H1 (cell line): ENCODE results near the gene ACVR2A. TPM values are rescaled to one million over a fixed set of nuclear protein-coding genes. Genes with fewer than 3 reads are reported as not detected.

Source experiments
- CTCF ChIA-PET: fragments of 300-600 bp; sonication (Branson Sonifier 250); formaldehyde crosslinking; loops from one replicate; lab custom pipeline; 2021; ENCODE audit not compliant: partially characterized antibody; lab: Charles Lee
- POLR2A ChIA-PET: fragments of 300-600 bp; sonication (Branson Sonifier 250); formaldehyde crosslinking; loops from one replicate; lab custom pipeline; 2021; ENCODE audit warnings: inconsistent platforms; ENCODE audit not compliant: partially characterized antibody; lab: Charles Lee
- DNase-seq, 2 experiments: peaks; one replicate each; pipeline versions ENCODE4 v3.0.0 to v3.0.0-alpha.2; 2010 to 2022; ENCODE audit warnings: low spot score in 2 of 2, low read depth in 1 of 2, mixed read lengths in 1 of 2
- FAIRE-seq: peaks from 2 replicates; lab custom pipeline; 2011; peaks lifted over from hg19 to GRCh38; lab: Jason Lieb, UNC
- H2AFZ ChIP-seq: 2 replicates; pipeline ENCODE4 v1.8.1; 2012; ENCODE audit warnings: low read length, inconsistent platforms
- H2AK5ac ChIP-seq: 2 replicates; pipeline ENCODE4 v1.6.1; 2013; ENCODE audit warnings: low read depth, low read length
- H2BK120ac ChIP-seq: replicated peaks from 2 replicates; pipeline ENCODE3; 2013; ENCODE audit warnings: low read depth, low read length, inconsistent platforms
- H2BK12ac ChIP-seq: 2 replicates; pipeline ENCODE4 v1.6.1; 2013; ENCODE audit warnings: low read depth, low read length
- H2BK15ac ChIP-seq: 2 replicates; pipeline ENCODE4 v1.6.1; 2013; ENCODE audit warnings: low read length
- H2BK20ac ChIP-seq: 2 replicates; pipeline ENCODE4 v1.6.1; 2013; ENCODE audit warnings: low read length
- H2BK5ac ChIP-seq: 2 replicates; pipeline ENCODE4 v1.6.1; 2013; ENCODE audit warnings: low read depth, low read length
- H3K14ac ChIP-seq: 2 replicates; pipeline ENCODE4 v1.6.1; 2013; ENCODE audit warnings: inconsistent platforms; ENCODE audit not compliant: insufficient read length
- H3K18ac ChIP-seq: 2 replicates; pipeline ENCODE4 v1.6.1; 2013; ENCODE audit warnings: low read length; ENCODE audit errors: extremely low read depth
- H3K23ac ChIP-seq: 2 replicates; pipeline ENCODE4 v1.6.1; 2013; ENCODE audit warnings: inconsistent platforms; ENCODE audit not compliant: insufficient read length
- H3K23me2 ChIP-seq: 2 replicates; pipeline ENCODE4 v1.6.1; 2013; ENCODE audit warnings: low read depth, low read length
- H3K27ac ChIP-seq: 2 replicates; pipeline ENCODE4 v1.6.1; 2011; ENCODE audit warnings: low read depth, low read length, inconsistent platforms
- H3K27me3 ChIP-seq, 4 experiments: replicated peaks in 1 of 4; 1 replicate in 1 of 4; 2 replicates in 3 of 4; pipeline versions ENCODE4 v1.6.1 to v1.8.1; 2011 to 2013; ENCODE audit warnings: low read length in 3 of 4, mild to moderate bottlenecking in 3 of 4, inconsistent platforms in 2 of 4, mixed read lengths in 2 of 4, moderate library complexity in 1 of 4; ENCODE audit not compliant: control insufficient read depth in 3 of 4, insufficient read depth in 3 of 4; ENCODE audit errors: extremely low read depth in 1 of 4
- H3K36me3 ChIP-seq, 4 experiments: 2 replicates each; pipeline versions ENCODE4 v1.6.1 to v1.8.1; 2011 to 2013; ENCODE audit warnings: mild to moderate bottlenecking in 4 of 4, low read length in 3 of 4, moderate library complexity in 2 of 4, control low read depth in 1 of 4, inconsistent platforms in 1 of 4; ENCODE audit not compliant: insufficient read depth in 4 of 4, control insufficient read depth in 2 of 4
- H3K4ac ChIP-seq: replicated peaks from 2 replicates; pipeline ENCODE3; 2013; ENCODE audit warnings: low read length, low read depth, mixed read lengths, inconsistent platforms; ENCODE audit not compliant: insufficient read length
- H3K4me1 ChIP-seq, 4 experiments: replicated peaks in 1 of 4; 1 replicate in 1 of 4; 2 replicates in 3 of 4; pipeline versions ENCODE4 v1.6.1 to v1.8.1; 2011 to 2013; ENCODE audit warnings: low read length in 3 of 4, inconsistent platforms in 2 of 4, mixed read lengths in 1 of 4; ENCODE audit not compliant: insufficient read depth in 4 of 4, control insufficient read depth in 3 of 4
- H3K4me2 ChIP-seq, 2 experiments: 2 replicates each; pipeline versions ENCODE4 v1.6.1 to v1.8.1; 2011 to 2013; ENCODE audit warnings: low read depth in 2 of 2, low read length in 2 of 2, control low read depth in 1 of 2, inconsistent platforms in 1 of 2, mild to moderate bottlenecking in 1 of 2; ENCODE audit not compliant: insufficient read depth in 1 of 2
- H3K4me3 ChIP-seq, 4 experiments: fragments of 200-600, 300-600 bp in 1 of 4; sonication (generic), shearing (Covaris generic), sonication (Bioruptor Twin) in 1 of 4; 2 replicates each; pipeline versions ENCODE4 v1.5.1 to v1.8.1; 2011 to 2016; ENCODE audit warnings: low read length in 4 of 4, low read depth in 3 of 4, control low read depth in 2 of 4, inconsistent platforms in 2 of 4, mild to moderate bottlenecking in 2 of 4, mixed read lengths in 1 of 4, moderate library complexity in 1 of 4; ENCODE audit not compliant: insufficient read depth in 2 of 4; ENCODE audit errors: extremely low read depth in 1 of 4
- H3K56ac ChIP-seq: replicated peaks from 2 replicates; pipeline ENCODE3; 2013; ENCODE audit warnings: low read depth, mild to moderate bottlenecking, mixed read lengths, low read length, inconsistent platforms; ENCODE audit not compliant: insufficient read length
- H3K79me1 ChIP-seq: 2 replicates; pipeline ENCODE4 v1.6.1; 2013; ENCODE audit warnings: low read depth, low read length, control low read depth
- H3K79me2 ChIP-seq, 2 experiments: 2 replicates each; pipeline versions ENCODE4 v1.6.1 to v1.8.1; 2012 to 2013; ENCODE audit warnings: low read length in 2 of 2, mild to moderate bottlenecking in 2 of 2, inconsistent platforms in 1 of 2; ENCODE audit not compliant: insufficient read depth in 2 of 2, control insufficient read depth in 1 of 2
- H3K9ac ChIP-seq, 4 experiments: replicated peaks in 1 of 4; 1 replicate in 1 of 4; 2 replicates in 3 of 4; pipeline versions ENCODE4 v1.6.1 to v1.8.1; 2011 to 2013; ENCODE audit warnings: low read depth in 3 of 4, low read length in 3 of 4, control low read depth in 2 of 4, mild to moderate bottlenecking in 2 of 4, moderate library complexity in 2 of 4, inconsistent platforms in 1 of 4; ENCODE audit errors: extremely low read depth in 1 of 4
- H3K9me3 ChIP-seq, 2 experiments: 2 replicates each; pipeline versions ENCODE4 v1.6.1 to v1.8.1; 2012 to 2013; ENCODE audit warnings: mild to moderate bottlenecking in 2 of 2, moderate library complexity in 2 of 2, control low read depth in 1 of 2, inconsistent platforms in 1 of 2, low read depth in 1 of 2, low read length in 1 of 2, mixed read lengths in 1 of 2; ENCODE audit not compliant: insufficient read depth in 2 of 2
- H4K20me1 ChIP-seq, 2 experiments: replicated peaks in 1 of 2; 2 replicates each; pipeline versions ENCODE3 to v1.8.1; 2011 to 2013; ENCODE audit warnings: inconsistent platforms in 2 of 2, low read length in 2 of 2, mild to moderate bottlenecking in 1 of 2; ENCODE audit not compliant: insufficient read depth in 2 of 2, control insufficient read depth in 1 of 2
- H4K5ac ChIP-seq: 2 replicates; pipeline ENCODE4 v1.6.1; 2013; ENCODE audit warnings: low read length, low read depth, mixed read lengths, inconsistent platforms; ENCODE audit not compliant: insufficient read length
- H4K8ac ChIP-seq: 2 replicates; pipeline ENCODE4 v1.8.0; 2013; ENCODE audit warnings: mild to moderate bottlenecking, moderate library complexity, low read length, inconsistent platforms; ENCODE audit not compliant: insufficient read depth; ENCODE audit errors: extremely low read depth
- H4K91ac ChIP-seq: replicated peaks from 2 replicates; pipeline ENCODE3; 2013; ENCODE audit warnings: low read length, mixed read lengths, inconsistent platforms; ENCODE audit not compliant: insufficient read length
- CHD2 ChIP-seq: IDR thresholded peaks from 2 replicates; pipeline ENCODE4 v1.6.1; 2012; ENCODE audit warnings: low read length, improper control_type of control experiment
- CREB1 ChIP-seq: IDR thresholded peaks from 2 replicates; pipeline ENCODE4 v1.6.1; 2012; ENCODE audit warnings: inconsistent platforms
- EGR1 ChIP-seq: IDR thresholded peaks from 2 replicates; pipeline ENCODE4 v1.6.1; 2011; ENCODE audit warnings: low read depth, low read length, borderline replicate concordance
- FOSL1 ChIP-seq: IDR thresholded peaks from 2 replicates; pipeline ENCODE4 v1.6.1; 2011; ENCODE audit warnings: mild to moderate bottlenecking, low read depth, low read length, moderate library complexity; ENCODE audit not compliant: insufficient read depth
- PHF8 ChIP-seq: fragments of 200-600 bp; sonication (generic); conservative IDR thresholded peaks from 2 replicates; pipeline ENCODE4 v1.7.1; 2012; ENCODE audit warnings: low read depth, mild to moderate bottlenecking, inconsistent platforms, low read length, moderate library complexity
- RBBP5 ChIP-seq: IDR thresholded peaks from 2 replicates; pipeline ENCODE4 v1.7.1; 2012; ENCODE audit warnings: low read depth, mild to moderate bottlenecking, inconsistent platforms, low read length, moderate library complexity, borderline replicate concordance
- RXRA ChIP-seq: IDR thresholded peaks from 2 replicates; pipeline ENCODE4 v1.6.1; 2011; ENCODE audit warnings: low read depth, mild to moderate bottlenecking, low read length, moderate library complexity; ENCODE audit not compliant: insufficient read depth
- SIX5 ChIP-seq: IDR thresholded peaks from 2 replicates; pipeline ENCODE4 v1.6.1; 2011; ENCODE audit warnings: mild to moderate bottlenecking, low read depth, low read length
- SP1 ChIP-seq: IDR thresholded peaks from 2 replicates; pipeline ENCODE4 v1.6.1; 2011; ENCODE audit warnings: low read depth, low read length
- SP2 ChIP-seq: IDR thresholded peaks from 2 replicates; pipeline ENCODE4 v1.6.1; 2012; ENCODE audit warnings: mild to moderate bottlenecking, low read length, inconsistent platforms
- SP4 ChIP-seq: IDR thresholded peaks from 2 replicates; pipeline ENCODE4 v1.6.1; 2012; ENCODE audit warnings: low read length, inconsistent platforms
- TAF7 ChIP-seq: optimal IDR thresholded peaks from 2 replicates; pipeline ENCODE3; 2011; ENCODE audit warnings: low read depth, mild to moderate bottlenecking, inconsistent platforms, low read length, moderate library complexity, borderline replicate concordance
- WGBS, 2 experiments: shearing (Covaris generic) in 1 of 2; methylation state at CpG; one replicate each; pipeline versions ENCODE4 v1.1.6 to v1.1.7; 2013 to 2015; ENCODE audit warnings: low lambda C conversion rate in 2 of 2, mixed read lengths in 2 of 2, inconsistent platforms in 1 of 2, low coverage in 1 of 2, missing lambda C conversion rate in 1 of 2; ENCODE audit not compliant: insufficient replicate concordance in 2 of 2, insufficient coverage in 1 of 2, insufficient read length in 1 of 2; ENCODE audit errors: extremely low coverage in 1 of 2, missing lambda C conversion rate in 1 of 2; 5-methylcytosine and 5-hydroxymethylcytosine counted together
- polyA plus RNA-seq, 7 experiments: library from polyadenylated mRNA; depleted of rRNA in 3 of 7; stranded (reverse) in 5 of 7; unstranded in 2 of 7; fragments of >200 nt in 5 of 7; fragments of 200-250 nt in 2 of 7; gene quantifications; 1 replicate in 5 of 7; 2 replicates in 1 of 7; 4 replicates in 1 of 7; pipeline versions ENCODE4 v1.2.1 to v1.2.3, GENCODE V29; 2011 to 2013; ENCODE audit warnings: missing spikeins in 2 of 7, mixed read lengths in 2 of 7
- total RNA-seq: library from RNA; stranded (reverse); fragmentation: NEBNext Ultra II Directional; extraction: Animal tissue kit (Norgen Biotek cat#: 25700); gene quantifications from 2 replicates; pipeline ENCODE4 v1.2.1, GENCODE V29; 2021
- TF ChIP-seq, protein P1 (sequence below): IDR thresholded peaks from 2 replicates; pipeline ENCODE4 v1.6.1; 2012; ENCODE audit warnings: low read length, inconsistent platforms

ACVR2A gene
- total and polyA plus RNA-seq, 2 of the 8 experiments (the other 6 are each of a cell fraction or from before 2014, with no cell fraction given) = 3.4 to 18.1 TPM

DNA sequence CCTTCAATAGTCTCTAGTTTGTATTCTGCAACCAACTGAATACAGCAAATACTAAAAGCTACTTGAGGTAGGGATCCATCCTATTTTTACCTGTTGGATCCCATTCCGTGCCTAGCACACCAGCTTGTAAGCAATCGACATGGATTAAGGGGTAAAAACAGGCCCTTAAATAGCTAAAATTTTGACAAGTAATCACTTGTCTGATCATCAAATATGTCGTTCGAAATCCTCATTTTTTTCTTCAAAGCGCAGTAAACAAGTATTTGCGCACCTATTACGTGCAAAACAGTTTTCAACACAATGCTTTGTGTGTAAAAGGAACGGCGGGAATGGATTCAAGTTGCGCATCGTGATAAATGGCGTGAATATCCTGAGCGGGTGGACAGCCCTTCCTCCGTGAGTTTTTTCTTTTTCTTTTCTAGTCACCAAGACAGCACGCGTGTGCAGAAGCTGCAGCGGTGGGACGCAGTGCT is 1.4 kb upstream of the ACVR2A start:
- Histone ChIP-seq H2BK5ac (peak overlapping the region; percentile 64), H2BK120ac (no peak overlapping the region), H3K79me1 (no peaks in the 10 kb centered on the region), H4K91ac (peak overlapping the region; percentile 38), H2AK5ac (no peak overlapping the region), H3K18ac (peak overlapping the region; percentile 0; the same call in 1 of the 2 replicates), H2BK20ac (no peak overlapping the region), H4K20me1 (peaks cover 0 to 9% of the 10 kb centered on the region in 2 experiments), H3K56ac (peak overlapping the region; percentile 51), H3K14ac (no peak overlapping the region), H3K4me1 (peaks cover 2 to 10% (median 3%) of the 10 kb centered on the region in 4 experiments; a peak in 4 of 7 replicates), H3K23ac (no peak overlapping the region), H3K9me3 (no peaks in the 10 kb centered on the region), H4K5ac (peak overlapping the region; percentile 16), H2BK15ac (no peak overlapping the region), H3K4me2 (peak overlapping the region; percentile 82 to 90), H3K79me2 (peaks cover 6 to 38% of the 10 kb centered on the region in 2 experiments; a peak in 3 of 4 replicates), H3K23me2 (no peaks in the 10 kb centered on the region; the same call in 1 of the 2 replicates), H3K36me3 (no peaks in the 10 kb centered on the region), H3K4me3 (peak overlapping the region; percentile 71 to 89 (median 82)), H4K8ac (peak overlapping the region; percentile 98), H2AFZ (peak overlapping the region; percentile 68), H3K27me3 (no peaks in the 10 kb centered on the region), H3K9ac (peak overlapping the region; percentile 85 to 96 (median 90)), H3K4ac (no peak overlapping the region), H3K27ac (peak overlapping the region; percentile 94), H2BK12ac (no peak overlapping the region)
- no peak for DNase-seq
- peak; percentile 7 for FAIRE-seq
- POLR2A ChIA-PET = interaction anchor here (0.6 to 2.5 kb wide), 7 partner anchors 12 to 179 kb away, joined by 3 to 13 read pairs (median 4); no protein-coding TSS in a partner anchor
- 5% methylated on average over 18 of the region's 18 CpGs; no CpG with 5 or more reads in 1 of the 2 experiments for WGBS, 2 experiments
- CTCF ChIA-PET = interaction anchor here (1.0 to 1.6 kb wide), 6 partner anchors 11 to 798 kb away, joined by 3 to 4 read pairs (median 4); no protein-coding TSS in a partner anchor
- TF ChIP-seq RXRA = no peak
- TF ChIP-seq TAF7 = no peak
- TF ChIP-seq PHF8 = no peak
- TF ChIP-seq, protein P1, sequence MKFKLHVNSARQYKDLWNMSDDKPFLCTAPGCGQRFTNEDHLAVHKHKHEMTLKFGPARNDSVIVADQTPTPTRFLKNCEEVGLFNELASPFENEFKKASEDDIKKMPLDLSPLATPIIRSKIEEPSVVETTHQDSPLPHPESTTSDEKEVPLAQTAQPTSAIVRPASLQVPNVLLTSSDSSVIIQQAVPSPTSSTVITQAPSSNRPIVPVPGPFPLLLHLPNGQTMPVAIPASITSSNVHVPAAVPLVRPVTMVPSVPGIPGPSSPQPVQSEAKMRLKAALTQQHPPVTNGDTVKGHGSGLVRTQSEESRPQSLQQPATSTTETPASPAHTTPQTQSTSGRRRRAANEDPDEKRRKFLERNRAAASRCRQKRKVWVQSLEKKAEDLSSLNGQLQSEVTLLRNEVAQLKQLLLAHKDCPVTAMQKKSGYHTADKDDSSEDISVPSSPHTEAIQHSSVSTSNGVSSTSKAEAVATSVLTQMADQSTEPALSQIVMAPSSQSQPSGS = no peak
- TF ChIP-seq CHD2 = no peak
- TF ChIP-seq CREB1 = no peak
- TF ChIP-seq SP2 = no peak
- TF ChIP-seq RBBP5 = no peak
- no peak for TF ChIP-seq EGR1
- no peak for TF ChIP-seq SP1
- TF ChIP-seq SP4 = no peak
- TF ChIP-seq FOSL1 = no peak
- no peak for TF ChIP-seq SIX5
